HG03066 (cell line): Measurements from ENCODE around the gene CYP26C1.

Experiments
- ATAC-seq: cut with Tn5 transposase; IDR thresholded peaks from one replicate; pipeline ENCODE4 v1.9.1; 2021; ENCODE audit warnings: low read depth; ENCODE audit not compliant: unreplicated experiment

CYP26C1 gene

GRCh38 chr10:93074597-93075368 lies 14.2 kb downstream of the CYP26C1 start:
- no peak for ATAC-seq

GRCh38 chr10:93075369-93076221 lies 15.0 kb downstream of the CYP26C1 start:
- peak; percentile 59 for ATAC-seq

GRCh38 chr10:93076871-93077270 lies 16.3 kb downstream of the CYP26C1 start:
- no peak for ATAC-seq

DNA sequence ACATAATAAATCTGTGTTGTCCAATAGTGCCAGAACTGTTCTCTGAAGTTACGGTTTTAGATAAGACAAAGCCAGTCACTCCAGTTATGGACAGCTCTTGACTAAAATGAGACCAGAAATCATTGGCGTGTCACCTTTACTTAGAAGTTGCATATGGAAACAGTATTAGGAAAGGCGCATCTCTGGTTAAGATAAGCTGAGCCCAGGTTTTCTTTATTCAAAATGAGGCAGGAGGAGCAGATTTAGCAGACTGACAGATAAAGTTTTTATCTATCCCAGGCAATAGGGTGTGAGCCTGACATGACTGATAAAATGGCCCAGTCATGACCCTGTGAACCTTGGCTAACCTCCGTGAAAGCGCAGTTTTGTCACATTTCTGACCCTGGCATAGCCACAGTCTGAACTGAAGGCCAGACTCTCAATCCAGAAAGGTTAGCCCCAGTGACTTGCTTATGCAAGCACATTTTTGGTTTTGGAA lies 17.3 kb downstream of the CYP26C1 start:
- ATAC-seq, result no peak

GRCh38 chr10:93079663-93080349 lies 19.2 kb downstream of the CYP26C1 start:
- ATAC-seq, result no peak

DNA sequence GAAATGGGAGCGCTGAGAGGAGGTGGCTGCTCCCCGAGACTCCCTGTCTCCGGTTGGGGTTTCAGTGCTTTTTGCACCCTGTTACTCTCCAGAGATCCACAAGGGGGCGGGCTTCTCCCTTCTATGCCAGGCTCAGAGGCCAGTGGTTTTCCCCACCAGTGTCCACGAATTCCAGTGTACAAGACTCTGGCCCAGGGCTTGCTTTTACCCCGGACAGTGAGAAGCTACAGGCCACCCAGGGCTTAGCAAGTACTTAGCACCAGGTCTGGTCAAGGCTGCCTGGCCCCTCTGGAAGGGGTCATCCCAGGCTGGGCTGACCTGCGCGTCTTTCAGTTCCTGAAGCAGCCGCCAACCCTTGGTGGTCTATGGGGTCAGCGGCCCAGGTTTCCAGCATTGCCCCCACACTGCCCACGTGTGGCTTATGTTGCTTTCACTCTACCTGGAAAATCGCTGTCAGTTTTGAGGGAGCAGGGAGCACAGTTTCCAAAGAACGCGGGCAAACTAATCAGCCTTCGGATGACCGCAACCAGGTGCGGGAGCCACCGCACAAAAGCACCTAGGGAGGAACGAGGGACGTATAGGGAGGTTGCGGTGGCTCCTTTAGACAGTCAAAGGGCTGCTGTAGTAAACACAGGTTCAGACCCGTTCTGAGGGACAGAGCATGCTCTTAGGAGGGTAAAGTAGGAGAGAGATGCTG lies 19.9 kb downstream of the CYP26C1 start:
- ATAC-seq, result no peak

- ATAC-seq, result no peak
Measured at GRCh38 chr10:93081318-93081717, 20.7 kb downstream of the CYP26C1 start.

DNA sequence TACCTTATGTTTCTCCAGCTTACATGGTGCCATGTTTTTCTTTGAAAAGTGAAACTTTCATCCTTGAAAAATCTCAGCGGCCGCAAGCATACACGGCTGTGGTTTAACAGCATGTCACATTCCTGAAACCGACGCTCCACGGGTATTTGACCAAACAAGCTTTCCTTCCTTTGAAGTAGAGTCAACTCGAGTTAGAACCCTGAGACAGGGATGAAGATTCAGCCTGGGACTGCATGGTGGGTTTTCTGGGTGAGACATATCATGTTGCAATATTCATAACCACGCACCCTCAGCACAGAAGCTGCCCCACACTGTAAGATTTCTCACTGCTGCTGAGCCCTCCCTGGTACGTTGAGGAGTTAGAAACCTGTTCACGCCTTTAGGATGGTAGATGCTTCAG lies 21.2 kb downstream of the CYP26C1 start:
- ATAC-seq, result no peak

- no peak for ATAC-seq
Measured at GRCh38 chr10:93083743-93084539, 23.3 kb downstream of the CYP26C1 start.

DNA sequence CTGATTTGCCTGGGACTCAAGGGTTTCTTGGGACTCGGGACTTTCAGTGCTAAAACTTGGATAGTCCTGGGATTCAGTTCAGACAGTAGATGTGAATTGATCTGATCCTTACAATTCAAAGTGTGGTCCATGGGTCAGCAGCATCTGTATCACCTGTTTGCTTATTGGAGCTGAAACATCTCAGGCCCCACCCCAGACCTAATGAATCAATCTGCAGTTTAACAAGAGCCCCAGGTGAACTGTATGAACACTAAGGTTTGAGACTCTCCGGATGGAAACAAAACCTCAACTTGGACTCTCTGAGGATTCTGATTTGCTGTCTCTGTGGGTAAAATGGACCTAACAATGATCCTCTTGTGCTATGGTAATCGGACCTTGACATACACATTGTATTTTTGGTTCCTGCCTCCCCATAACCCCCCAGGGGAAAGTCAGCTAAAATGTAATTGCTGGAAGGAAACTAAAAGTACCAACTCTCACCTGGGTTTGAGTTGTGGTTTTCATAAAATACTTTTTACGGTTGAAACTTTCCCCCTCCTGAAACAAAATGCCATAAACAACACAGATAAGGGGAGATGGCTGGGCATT lies 24.8 kb downstream of the CYP26C1 start:
- no peak for ATAC-seq

GRCh38 chr10:93086289-93086688 lies 25.7 kb downstream of the CYP26C1 start:
- no peak for ATAC-seq

- no peak for ATAC-seq
Measured at GRCh38 chr10:93087846-93088245, 27.2 kb downstream of the CYP26C1 start.

GRCh38 chr10:93088466-93088865 lies 27.9 kb downstream of the CYP26C1 start:
- ATAC-seq, result no peak

DNA sequence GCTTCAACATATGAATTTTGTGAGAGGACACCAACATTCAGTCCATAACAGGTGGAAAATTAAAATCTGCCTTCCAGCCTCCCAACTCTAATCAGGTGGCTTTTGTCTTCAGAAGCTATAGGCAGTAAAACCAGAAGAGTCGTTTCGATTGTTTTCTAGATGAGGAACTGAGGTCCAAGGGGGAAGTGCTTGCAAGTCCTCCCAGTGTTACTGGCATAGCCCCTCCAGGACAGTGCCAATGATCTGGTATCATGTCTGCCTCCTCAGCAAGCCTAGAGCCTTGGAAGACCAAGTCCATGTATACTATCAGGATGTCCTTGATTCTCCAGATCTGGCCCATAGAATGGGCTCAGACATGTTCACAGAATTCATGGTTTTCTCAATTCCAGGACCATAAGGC lies 30.0 kb downstream of the CYP26C1 start:
- ATAC-seq, result no peak

- ATAC-seq, result no peak
Measured at GRCh38 chr10:93091960-93092359, 31.4 kb downstream of the CYP26C1 start.

GRCh38 chr10:93095225-93095624 lies 34.6 kb downstream of the CYP26C1 start:
- ATAC-seq, result no peak

- no peak for ATAC-seq
Measured at GRCh38 chr10:93096901-93097300, 36.3 kb downstream of the CYP26C1 start.

- ATAC-seq, result no peak
Measured at GRCh38 chr10:93097386-93097785, 36.8 kb downstream of the CYP26C1 start.

GRCh38 chr10:93098816-93099215 lies 38.2 kb downstream of the CYP26C1 start:
- no peak for ATAC-seq
